ENCODE results near the gene HUNK.

- TF ChIP-seq CTCF (IDR thresholded peaks at IDR 0.05) (no peak), EZH2 (IDR thresholded peaks at IDR 0.05; ENCODE audit: borderline replicate concordance, insufficient read depth, low read depth, low read length, poor library complexity, severe bottlenecking) (no peak)
Observed at GRCh38 chr21:31905503-31906451, 33.0 kb downstream of the HUNK start.

Data from B cell (primary cell).